ENCODE measurements around the gene TECRL.

DNA sequence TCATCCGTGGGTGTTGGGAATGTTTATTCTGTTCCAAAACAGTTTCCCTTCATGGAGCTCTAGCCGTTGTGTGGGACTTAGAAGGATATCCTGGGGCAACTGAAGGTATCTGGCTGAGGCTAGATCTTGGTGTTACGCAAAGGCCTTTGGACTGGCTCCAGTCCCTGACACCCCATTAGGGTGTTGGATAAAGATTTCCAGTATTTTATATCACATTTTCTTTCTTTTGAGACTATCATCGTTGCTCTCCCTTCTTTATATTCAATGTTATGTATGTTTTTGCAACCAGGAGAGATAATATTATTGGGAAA is 103.0 kb downstream of the TECRL start:
- TF ChIP-seq, protein P1, sequence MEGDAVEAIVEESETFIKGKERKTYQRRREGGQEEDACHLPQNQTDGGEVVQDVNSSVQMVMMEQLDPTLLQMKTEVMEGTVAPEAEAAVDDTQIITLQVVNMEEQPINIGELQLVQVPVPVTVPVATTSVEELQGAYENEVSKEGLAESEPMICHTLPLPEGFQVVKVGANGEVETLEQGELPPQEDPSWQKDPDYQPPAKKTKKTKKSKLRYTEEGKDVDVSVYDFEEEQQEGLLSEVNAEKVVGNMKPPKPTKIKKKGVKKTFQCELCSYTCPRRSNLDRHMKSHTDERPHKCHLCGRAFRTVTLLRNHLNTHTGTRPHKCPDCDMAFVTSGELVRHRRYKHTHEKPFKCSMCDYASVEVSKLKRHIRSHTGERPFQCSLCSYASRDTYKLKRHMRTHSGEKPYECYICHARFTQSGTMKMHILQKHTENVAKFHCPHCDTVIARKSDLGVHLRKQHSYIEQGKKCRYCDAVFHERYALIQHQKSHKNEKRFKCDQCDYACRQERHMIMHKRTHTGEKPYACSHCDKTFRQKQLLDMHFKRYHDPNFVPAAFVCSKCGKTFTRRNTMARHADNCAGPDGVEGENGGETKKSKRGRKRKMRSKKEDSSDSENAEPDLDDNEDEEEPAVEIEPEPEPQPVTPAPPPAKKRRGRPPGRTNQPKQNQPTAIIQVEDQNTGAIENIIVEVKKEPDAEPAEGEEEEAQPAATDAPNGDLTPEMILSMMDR (IDR thresholded peaks at IDR 0.05) = no peak
- no peak for TF ChIP-seq POLR2A (IDR thresholded peaks at IDR 0.05)

All from uterus (tissue), 2 donors.